SU-DHL-6 (cell line): ENCODE data around the gene CHTOP.

Experiments
- H2AFZ ChIP-seq: fragments of 200-600 bp; sonication (generic); 2 replicates; pipeline ENCODE4 v1.6.1; 2014; ENCODE audit warnings: low read depth, mild to moderate bottlenecking, moderate library complexity, mixed read lengths, antibody characterized with exemption, low read length; ENCODE audit not compliant: severe bottlenecking
- H3F3A ChIP-seq: fragments of 200-600 bp; shearing (Covaris generic); 2 replicates; pipeline ENCODE4 v1.6.0; 2016; ENCODE audit warnings: antibody characterized with exemption, mild to moderate bottlenecking; ENCODE audit not compliant: insufficient read depth
- H3K27ac ChIP-seq: fragments of 200-600 bp; sonication (generic); 2 replicates; pipeline ENCODE4 v1.5.1; 2016; ENCODE audit warnings: low read depth, mild to moderate bottlenecking, low read length, moderate library complexity, mixed read lengths
- H3K27me3 ChIP-seq: fragments of 200-600 bp; sonication (generic), shearing (Covaris generic); 2 replicates; pipeline ENCODE4 v1.6.0; 2014; ENCODE audit warnings: mild to moderate bottlenecking, low read length
- H3K36me3 ChIP-seq: fragments of 200-600 bp; sonication (generic); 2 replicates; pipeline ENCODE4 v1.6.1; 2014; ENCODE audit warnings: mild to moderate bottlenecking, low read length, mixed read lengths
- H3K4me2 ChIP-seq: fragments of 300-600, 200-600 bp; shearing (Covaris generic), sonication (generic); 2 replicates; pipeline ENCODE4 v1.6.0; 2014; ENCODE audit warnings: low read length, low read depth, mild to moderate bottlenecking; ENCODE audit not compliant: poor library complexity, severe bottlenecking
- H3K4me3 ChIP-seq: fragments of 200-600 bp; sonication (generic); 2 replicates; pipeline ENCODE4 v1.5.1; 2014; ENCODE audit warnings: antibody characterized with exemption, low read length, mild to moderate bottlenecking, mixed read lengths; ENCODE audit not compliant: insufficient read depth, poor library complexity, severe bottlenecking
- H3K79me2 ChIP-seq: fragments of 200-600 bp; sonication (generic); 2 replicates; pipeline ENCODE4 v1.6.1; 2014; ENCODE audit warnings: mild to moderate bottlenecking, low read length, moderate library complexity; ENCODE audit not compliant: insufficient read depth
- H3K9ac ChIP-seq: fragments of 200-600 bp; sonication (generic); 2 replicates; pipeline ENCODE4 v1.7.0; 2014; ENCODE audit warnings: mild to moderate bottlenecking, low read length
- H3K9me2 ChIP-seq: fragments of 200-600 bp; sonication (generic); replicated peaks from 2 replicates; pipeline ENCODE4 v1.6.1; 2014; ENCODE audit warnings: low read length; ENCODE audit not compliant: insufficient read depth
- H3K9me3 ChIP-seq: fragments of 200-600 bp; sonication (generic); 2 replicates; pipeline ENCODE4 v1.6.1; 2014; ENCODE audit warnings: low read length, mixed read lengths; ENCODE audit not compliant: insufficient read depth
- H4K20me1 ChIP-seq: fragments of 200-600 bp; sonication (generic); 2 replicates; pipeline ENCODE4 v1.6.1; 2014; ENCODE audit warnings: low read depth, mild to moderate bottlenecking, antibody characterized with exemption, low read length, moderate library complexity, mixed read lengths
- EZH2phosphoT487 ChIP-seq: fragments of 200-600 bp; sonication (generic), shearing (Covaris generic); conservative IDR thresholded peaks from 2 replicates; pipeline ENCODE4 v1.6.1; 2018; ENCODE audit warnings: mild to moderate bottlenecking, antibody characterized with exemption, low read length, moderate library complexity, mixed read lengths
- TF ChIP-seq, protein P1 (sequence below): fragments of 200-600 bp; sonication (generic); IDR thresholded peaks from one replicate; pipeline ENCODE4 v1.5.1; 2017; ENCODE audit warnings: antibody characterized with exemption, mild to moderate bottlenecking, low read length, moderate library complexity; ENCODE audit not compliant: insufficient read depth, poor library complexity, severe bottlenecking

The CHTOP gene

DNA sequence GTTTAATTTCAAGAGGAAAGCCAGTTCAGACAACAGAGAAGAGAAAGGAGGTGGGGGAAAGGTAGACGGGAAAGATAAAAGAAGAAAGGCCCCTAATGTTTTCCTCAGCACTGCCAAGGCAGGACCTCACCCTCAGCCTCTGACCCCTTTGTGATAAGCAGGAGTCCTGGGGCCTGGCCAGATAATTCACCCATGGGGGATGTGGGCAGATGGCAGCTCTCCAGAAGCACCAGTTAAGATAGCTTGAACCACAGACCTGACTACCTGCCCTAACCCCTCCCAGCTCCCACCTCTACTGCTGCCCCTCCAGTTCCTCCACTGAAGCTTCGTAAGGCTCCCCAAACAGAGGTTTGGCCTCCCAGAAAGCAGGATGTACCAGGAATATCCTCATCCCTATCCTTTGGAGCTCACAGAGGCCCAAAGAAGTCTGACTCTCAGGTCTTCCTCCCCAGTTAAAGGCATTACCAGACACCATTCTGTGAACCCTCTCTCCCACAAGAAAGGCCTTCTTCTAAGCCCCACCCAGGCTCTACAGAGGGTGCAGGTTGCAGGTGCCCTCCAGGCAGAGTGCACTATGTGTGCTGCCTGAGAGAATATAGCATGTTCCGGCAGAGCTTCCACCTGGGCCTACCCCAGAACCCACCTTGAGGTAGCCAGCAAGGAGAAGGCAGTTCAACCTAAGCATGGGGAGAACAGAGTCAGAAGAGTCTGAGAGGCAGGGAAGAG is 15.4 kb downstream of the CHTOP start:
- no peak overlapping the region for H3K4me2 ChIP-seq
- no peaks in the 10 kb centered on the region for H3K9me3 ChIP-seq
- H4K20me1 ChIP-seq, result no peaks in the 10 kb centered on the region
- H3K27me3 ChIP-seq, result no peaks in the 10 kb centered on the region
- TF ChIP-seq EZH2phosphoT487, result no peak
- TF ChIP-seq, protein P1, sequence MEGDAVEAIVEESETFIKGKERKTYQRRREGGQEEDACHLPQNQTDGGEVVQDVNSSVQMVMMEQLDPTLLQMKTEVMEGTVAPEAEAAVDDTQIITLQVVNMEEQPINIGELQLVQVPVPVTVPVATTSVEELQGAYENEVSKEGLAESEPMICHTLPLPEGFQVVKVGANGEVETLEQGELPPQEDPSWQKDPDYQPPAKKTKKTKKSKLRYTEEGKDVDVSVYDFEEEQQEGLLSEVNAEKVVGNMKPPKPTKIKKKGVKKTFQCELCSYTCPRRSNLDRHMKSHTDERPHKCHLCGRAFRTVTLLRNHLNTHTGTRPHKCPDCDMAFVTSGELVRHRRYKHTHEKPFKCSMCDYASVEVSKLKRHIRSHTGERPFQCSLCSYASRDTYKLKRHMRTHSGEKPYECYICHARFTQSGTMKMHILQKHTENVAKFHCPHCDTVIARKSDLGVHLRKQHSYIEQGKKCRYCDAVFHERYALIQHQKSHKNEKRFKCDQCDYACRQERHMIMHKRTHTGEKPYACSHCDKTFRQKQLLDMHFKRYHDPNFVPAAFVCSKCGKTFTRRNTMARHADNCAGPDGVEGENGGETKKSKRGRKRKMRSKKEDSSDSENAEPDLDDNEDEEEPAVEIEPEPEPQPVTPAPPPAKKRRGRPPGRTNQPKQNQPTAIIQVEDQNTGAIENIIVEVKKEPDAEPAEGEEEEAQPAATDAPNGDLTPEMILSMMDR, result no peak
- no peak overlapping the region for H3K27ac ChIP-seq
- no peak overlapping the region for H3K4me3 ChIP-seq
- H3K79me2 ChIP-seq, result no peaks in the 10 kb centered on the region
- no peak overlapping the region for H2AFZ ChIP-seq
- H3K9me2 ChIP-seq, result no peaks in the 10 kb centered on the region
- H3F3A ChIP-seq, result peaks cover 7% of the 10 kb centered on the region; the same call in 1 of the 2 replicates
- peaks cover 9% of the 10 kb centered on the region; the same call in 1 of the 2 replicates for H3K36me3 ChIP-seq
- H3K9ac ChIP-seq, result no peak overlapping the region

DNA sequence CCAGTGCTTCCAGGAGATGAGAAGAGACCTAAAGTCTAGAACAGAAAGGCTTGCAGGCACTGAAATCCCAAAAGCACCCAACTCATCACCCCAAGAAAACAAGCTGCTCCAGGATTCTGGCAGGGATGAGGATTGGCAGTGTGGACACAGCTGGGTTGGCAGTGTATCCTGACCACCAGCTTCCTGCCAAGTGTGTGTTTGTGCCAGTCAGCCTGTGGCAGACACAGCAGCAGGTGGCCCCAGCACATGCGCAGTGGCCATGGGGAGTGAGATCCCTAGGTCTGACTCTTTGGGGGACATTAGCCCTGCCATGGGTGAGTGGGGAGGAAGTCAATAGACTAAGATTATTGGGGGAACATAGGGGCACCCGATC is 16.0 kb downstream of the CHTOP start:
- Histone ChIP-seq H3K27me3 (no peaks in the 10 kb centered on the region), H3K4me3 (no peak overlapping the region), H3F3A (0 out of 2 replicates have a peak, but pooled peaks cover 5% of the 10 kb centered on the region), H2AFZ (no peak overlapping the region), H4K20me1 (no peaks in the 10 kb centered on the region), H3K9me3 (no peaks in the 10 kb centered on the region), H3K4me2 (no peak overlapping the region), H3K9me2 (no peaks in the 10 kb centered on the region), H3K36me3 (peaks cover 3% of the 10 kb centered on the region; the same call in 1 of the 2 replicates), H3K27ac (no peak overlapping the region), H3K9ac (no peak overlapping the region), H3K79me2 (no peaks in the 10 kb centered on the region)
- TF ChIP-seq, protein P1, result no peak

DNA sequence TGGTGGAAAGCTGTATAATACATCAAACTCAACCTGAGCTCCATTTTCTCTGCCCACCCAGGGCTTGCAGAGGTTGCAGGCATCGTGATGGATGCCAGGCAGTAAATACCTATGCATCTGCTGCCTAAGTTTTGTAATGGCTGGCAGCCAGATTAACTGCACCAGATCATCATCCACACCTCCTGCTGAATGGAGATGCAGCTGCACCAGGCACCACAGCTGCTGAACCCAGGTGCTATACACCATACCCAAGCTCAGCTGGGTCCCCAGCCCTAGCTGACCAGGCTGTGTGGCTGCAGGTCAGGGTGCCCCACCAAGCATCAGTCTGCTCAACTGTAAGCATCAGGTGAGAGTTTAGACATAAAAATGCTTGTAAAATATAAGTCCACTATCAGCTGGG is 17.9 kb downstream of the CHTOP start:
- Histone ChIP-seq H3K9ac (no peak overlapping the region), H3K36me3 (no peaks in the 10 kb centered on the region), H3K9me3 (no peaks in the 10 kb centered on the region), H3K4me3 (no peak overlapping the region), H3K79me2 (no peaks in the 10 kb centered on the region), H3K27me3 (no peaks in the 10 kb centered on the region), H3K9me2 (no peaks in the 10 kb centered on the region), H2AFZ (no peak overlapping the region), H3F3A (no peaks in the 10 kb centered on the region), H3K4me2 (no peak overlapping the region), H3K27ac (no peak overlapping the region), H4K20me1 (no peaks in the 10 kb centered on the region)
- no peak for TF ChIP-seq EZH2phosphoT487
- TF ChIP-seq, protein P1, result no peak
